Natural killer cell (primary cell): ENCODE results near the gene ARHGAP33. TPM values are rescaled to one million over a fixed set of nuclear protein-coding genes. Genes with fewer than 3 reads are reported as not detected.

ENCODE experiments used
- ATAC-seq, 3 donors: fragments of 150-1000 bp in 2 of 3; fragments of 200-7000 bp in 1 of 3; cut with Tn5 transposase; 1 replicate in 1 of 3; 2 replicates in 2 of 3; pipeline ENCODE4 v1.10.0; 2021; ENCODE audit warnings: mild to moderate bottlenecking in 2 of 3, moderate library complexity in 2 of 3
- DNase-seq, 2 donors: peaks; one replicate each; pipeline versions ENCODE4 v3.0.0 to v3.0.0-alpha.2; 2013 to 2021; ENCODE audit warnings: mixed read lengths in 1 of 2
- H3K27ac ChIP-seq: one replicate; pipeline ENCODE4 v1.5.1; 2013; ENCODE audit warnings: mild to moderate bottlenecking, low read length
- H3K27me3 ChIP-seq: one replicate; pipeline ENCODE4 v1.6.1; 2013; ENCODE audit warnings: low read length; ENCODE audit not compliant: control insufficient read depth, insufficient read depth
- H3K36me3 ChIP-seq: one replicate; pipeline ENCODE4 v1.6.1; 2013; ENCODE audit warnings: low read length; ENCODE audit not compliant: control insufficient read depth, insufficient read depth
- H3K4me1 ChIP-seq: one replicate; pipeline ENCODE4 v1.6.1; 2013; ENCODE audit warnings: low read length; ENCODE audit not compliant: control insufficient read depth, insufficient read depth
- H3K4me3 ChIP-seq: one replicate; pipeline ENCODE4 v1.5.1; 2013; ENCODE audit warnings: low read length
- H3K9me3 ChIP-seq: one replicate; pipeline ENCODE4 v1.6.1; 2013; ENCODE audit warnings: low read length; ENCODE audit not compliant: control insufficient read depth, insufficient read depth
- H3K27ac Mint-ChIP-seq, 2 donors: one replicate each; pipeline ENCODE4 v1.8.0; 2022; ENCODE audit warnings: mild to moderate bottlenecking in 2 of 2, mixed read lengths in 2 of 2, moderate library complexity in 1 of 2
- H3K27me3 Mint-ChIP-seq, 2 donors: one replicate each; pipeline ENCODE4 v1.8.0; 2022; ENCODE audit warnings: low read depth in 2 of 2, mixed read lengths in 2 of 2
- H3K36me3 Mint-ChIP-seq: one replicate; pipeline ENCODE4 v1.8.0; 2022; ENCODE audit warnings: mixed read lengths
- H3K4me1 Mint-ChIP-seq, 2 donors: one replicate each; pipeline ENCODE4 v1.8.0; 2022; ENCODE audit warnings: mixed read lengths in 2 of 2
- H3K4me3 Mint-ChIP-seq: one replicate; pipeline ENCODE4 v1.8.0; 2022; ENCODE audit warnings: mild to moderate bottlenecking, moderate library complexity, mixed read lengths
- H3K9me3 Mint-ChIP-seq, 2 donors: one replicate each; pipeline ENCODE4 v1.8.0; 2022; ENCODE audit warnings: mixed read lengths in 2 of 2
- WGBS: methylation state at CpG from one replicate; pipeline ENCODE4 v1.1.7; 2013; ENCODE audit warnings: missing lambda C conversion rate; ENCODE audit not compliant: insufficient coverage; 5-methylcytosine and 5-hydroxymethylcytosine counted together
- intact Hi-C: fragments of 100-400 bp; cut with micrococcal nuclease; formaldehyde crosslinking; loops from one replicate; pipeline ENCODE4 v1.14.2; 2022
- total RNA-seq, 4 donors: library from RNA; stranded (reverse); fragments of 120-200 nt in 1 of 4; gene quantifications; one replicate each; pipeline versions ENCODE4 v1.2.3 to v1.2.4, GENCODE V29; 2013 to 2022
- TF ChIP-seq, protein P1 (sequence below): fragments of 200-600 bp; IDR thresholded peaks from one replicate; pipeline ENCODE4 v1.8.0; 2022; ENCODE audit warnings: antibody characterized with exemption

The ARHGAP33 gene
- total RNA-seq, 3 donors from 2014 or later (not counting 1 experiment from before 2014, with no cell fraction given) = 34.4 to 39.3 (median 37.5) TPM

DNA sequence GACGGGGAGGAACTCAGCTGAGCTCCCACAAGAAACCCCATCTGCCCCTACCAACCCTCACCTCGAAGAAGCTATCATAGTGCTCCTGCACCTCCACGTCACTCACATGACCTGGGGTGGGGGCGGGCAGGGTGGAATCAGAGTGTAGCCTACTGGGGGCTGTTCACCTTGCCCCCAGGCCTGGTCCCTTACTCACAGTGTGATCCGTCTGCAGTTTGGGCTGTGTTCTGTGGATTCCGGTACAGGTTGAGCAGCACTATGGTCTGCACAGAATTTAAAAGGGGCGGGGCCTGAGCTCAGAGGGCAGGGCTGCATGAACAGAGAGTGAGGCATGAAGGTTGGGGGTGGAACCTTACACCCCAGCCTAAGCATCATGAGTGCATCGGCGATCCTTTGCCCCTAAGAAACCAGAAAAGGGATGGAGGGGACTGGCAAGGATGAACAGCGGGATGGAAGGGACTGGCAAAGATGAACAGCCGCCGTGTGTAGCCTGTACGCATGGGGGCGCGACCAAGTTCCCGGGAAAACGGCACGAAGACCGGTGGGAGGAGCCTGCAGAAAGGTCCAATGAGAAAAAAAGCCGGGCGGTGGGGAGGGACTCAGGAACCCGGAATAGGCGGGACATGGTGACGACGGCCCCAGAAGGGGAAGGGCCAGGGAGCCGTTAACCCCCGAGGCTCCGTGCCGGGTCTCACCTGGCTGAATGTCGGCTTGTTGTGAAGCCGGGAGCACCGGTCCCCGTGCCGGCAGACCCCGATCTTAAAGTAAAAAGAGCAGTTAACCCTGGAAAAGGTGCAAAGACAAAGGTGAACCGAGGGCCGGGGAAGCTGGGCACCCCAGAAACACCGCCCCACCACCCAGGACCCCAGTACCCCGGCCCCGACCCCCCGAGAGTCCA is 30.7 kb upstream of the ARHGAP33 start:
- DNase-seq = peak; percentile 88 to 96
- Mint-ChIP-seq H3K9me3 (no peaks in the 10 kb centered on the region), H3K27ac (peak overlapping the region; percentile 96 to 99), H3K4me1 (peaks cover 48 to 68% of the 10 kb centered on the region in 2 donors), H3K36me3 (no peaks in the 10 kb centered on the region), H3K4me3 (peak overlapping the region; percentile 99), H3K27me3 (no peaks in the 10 kb centered on the region)
- Histone ChIP-seq H3K9me3 (no peaks in the 10 kb centered on the region), H3K27ac (peak overlapping the region; percentile 100), H3K36me3 (no peaks in the 10 kb centered on the region), H3K27me3 (no peaks in the 10 kb centered on the region), H3K4me3 (peak overlapping the region; percentile 88), H3K4me1 (peaks cover 74% of the 10 kb centered on the region)
- WGBS = 8% methylated on average over 41 of the region's 41 CpGs
- intact Hi-C loops = loop anchor here (1.0 to 10.0 kb wide), 6 partner anchors 27 to 373 kb away; partner anchors contain the start of genes ARHGAP33, COX6B1, HCST and NFKBID
- peak; percentile 60 to 78 (median 62) for ATAC-seq
- TF ChIP-seq, protein P1, sequence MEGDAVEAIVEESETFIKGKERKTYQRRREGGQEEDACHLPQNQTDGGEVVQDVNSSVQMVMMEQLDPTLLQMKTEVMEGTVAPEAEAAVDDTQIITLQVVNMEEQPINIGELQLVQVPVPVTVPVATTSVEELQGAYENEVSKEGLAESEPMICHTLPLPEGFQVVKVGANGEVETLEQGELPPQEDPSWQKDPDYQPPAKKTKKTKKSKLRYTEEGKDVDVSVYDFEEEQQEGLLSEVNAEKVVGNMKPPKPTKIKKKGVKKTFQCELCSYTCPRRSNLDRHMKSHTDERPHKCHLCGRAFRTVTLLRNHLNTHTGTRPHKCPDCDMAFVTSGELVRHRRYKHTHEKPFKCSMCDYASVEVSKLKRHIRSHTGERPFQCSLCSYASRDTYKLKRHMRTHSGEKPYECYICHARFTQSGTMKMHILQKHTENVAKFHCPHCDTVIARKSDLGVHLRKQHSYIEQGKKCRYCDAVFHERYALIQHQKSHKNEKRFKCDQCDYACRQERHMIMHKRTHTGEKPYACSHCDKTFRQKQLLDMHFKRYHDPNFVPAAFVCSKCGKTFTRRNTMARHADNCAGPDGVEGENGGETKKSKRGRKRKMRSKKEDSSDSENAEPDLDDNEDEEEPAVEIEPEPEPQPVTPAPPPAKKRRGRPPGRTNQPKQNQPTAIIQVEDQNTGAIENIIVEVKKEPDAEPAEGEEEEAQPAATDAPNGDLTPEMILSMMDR = no peak

DNA sequence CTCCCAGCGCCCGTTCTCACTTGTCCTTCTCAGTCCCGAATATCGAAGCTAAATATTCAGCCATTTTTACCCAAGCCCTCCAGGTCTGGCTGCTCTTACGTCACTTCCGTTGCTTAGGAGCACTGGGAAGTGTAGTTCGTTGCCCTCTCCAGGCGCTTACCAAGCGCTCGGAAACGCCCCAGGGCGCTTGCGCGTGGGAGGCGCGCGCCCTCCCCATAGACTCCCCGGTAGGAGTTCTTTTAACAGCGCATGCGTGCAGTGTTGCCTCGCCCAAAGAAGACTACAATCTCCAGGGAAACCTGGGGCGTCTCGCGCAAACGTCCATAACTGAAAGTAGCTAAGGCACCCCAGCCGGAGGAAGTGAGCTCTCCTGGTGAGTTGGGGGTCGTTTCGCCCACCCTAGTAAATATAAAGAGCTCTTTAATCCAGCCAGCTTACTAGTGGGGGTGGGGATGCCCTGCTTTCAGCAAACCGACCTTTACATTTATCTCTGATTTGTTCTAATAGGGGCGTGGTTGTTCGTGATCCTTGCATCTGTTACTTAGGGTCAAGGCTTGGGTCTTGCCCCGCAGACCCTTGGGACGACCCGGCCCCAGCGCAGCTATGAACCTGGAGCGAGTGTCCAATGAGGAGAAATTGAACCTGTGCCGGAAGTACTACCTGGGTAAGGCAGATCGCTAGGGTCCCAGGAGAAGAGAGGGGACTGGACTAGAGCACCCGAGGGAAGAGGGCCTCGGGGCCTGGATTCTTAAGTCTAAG is 29.9 kb upstream of the ARHGAP33 start, which contains the start of the genes PSENEN and U2AF1L4:
Gene PSENEN, plus strand, starts transcription at position 324 of the 759 bp plus-strand sequence. Its CDS starts 280 bp downstream, at position 604.
Gene U2AF1L4, minus strand, starts transcription at position 91 of the 759 bp plus-strand sequence. Its CDS starts 27 bp downstream, at position 64.
- H3K4me3 Mint-ChIP-seq = peak within 1 kb of the TSS; percentile 99
- DNase-seq (peak; percentile 93 to 100), ATAC-seq (peak; percentile 55 to 80 (median 65))
- peak within 1 kb of the TSS; percentile 100 for H3K27ac ChIP-seq
- H3K27me3 ChIP-seq = no peaks in the 10 kb centered on the region
- under 1% methylated on average over 37 of the region's 40 CpGs for WGBS
- no peaks in the 10 kb centered on the region for H3K9me3 Mint-ChIP-seq
- no peaks in the 10 kb centered on the region for H3K27me3 Mint-ChIP-seq
- H3K27ac Mint-ChIP-seq = peak within 1 kb of the TSS; percentile 96 to 99
- H3K36me3 ChIP-seq = no peaks in the 10 kb centered on the region
- no peaks in the 10 kb centered on the region for H3K36me3 Mint-ChIP-seq
- H3K4me3 ChIP-seq = peak within 1 kb of the TSS; percentile 88
- H3K9me3 ChIP-seq = no peaks in the 10 kb centered on the region
- TF ChIP-seq, protein P1 = no peak
- peaks cover 48 to 66% of the 10 kb centered on the region in 2 donors for H3K4me1 Mint-ChIP-seq
- peaks cover 72% of the 10 kb centered on the region for H3K4me1 ChIP-seq
- intact Hi-C loops = loop anchor here (1.0 to 10.0 kb wide), 6 partner anchors 28 to 372 kb away; partner anchors contain the start of genes ARHGAP33, COX6B1, HCST and NFKBID

DNA sequence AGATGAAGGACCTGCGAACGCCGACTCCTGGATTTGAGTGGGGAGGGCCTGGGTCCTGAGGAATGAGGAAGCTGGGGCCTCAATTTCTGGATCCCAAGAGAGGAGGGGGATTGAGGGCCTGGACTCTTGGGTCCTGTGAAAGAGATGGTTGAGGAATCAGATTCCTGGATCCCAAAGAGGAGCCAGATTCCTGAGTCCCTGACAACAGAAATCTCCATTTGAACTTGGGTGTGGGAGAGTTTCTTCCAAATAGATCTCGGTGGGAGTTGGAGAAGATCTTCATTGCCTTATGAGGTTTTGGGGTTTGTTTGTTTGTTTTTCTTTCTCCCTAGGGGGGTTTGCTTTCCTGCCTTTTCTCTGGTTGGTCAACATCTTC is 29.3 kb upstream of the ARHGAP33 start:
- Histone ChIP-seq H3K27ac (peak overlapping the region; percentile 100), H3K36me3 (no peaks in the 10 kb centered on the region), H3K9me3 (no peaks in the 10 kb centered on the region), H3K4me1 (peaks cover 68% of the 10 kb centered on the region), H3K27me3 (no peaks in the 10 kb centered on the region), H3K4me3 (peak overlapping the region; percentile 88)
- TF ChIP-seq, protein P1 = no peak
- peak overlapping the region; percentile 99 for H3K4me3 Mint-ChIP-seq
- no peak for DNase-seq
- no peaks in the 10 kb centered on the region for H3K27me3 Mint-ChIP-seq
- no peaks in the 10 kb centered on the region for H3K9me3 Mint-ChIP-seq
- H3K36me3 Mint-ChIP-seq = no peaks in the 10 kb centered on the region
- ATAC-seq = no peak
- intact Hi-C loops = loop anchor here (5.0 to 10.0 kb wide), 3 partner anchors 44 to 371 kb away; partner anchors contain the start of genes HCST, NFKBID, TBCB and TYROBP
- H3K4me1 Mint-ChIP-seq = peaks cover 42 to 60% of the 10 kb centered on the region in 2 donors
- peak overlapping the region; percentile 96 to 99 for H3K27ac Mint-ChIP-seq
- 4% methylated on average over 3 of the region's 4 CpGs for WGBS
